ENCODE results near the gene ERICH3.

The ERICH3 gene

DNA sequence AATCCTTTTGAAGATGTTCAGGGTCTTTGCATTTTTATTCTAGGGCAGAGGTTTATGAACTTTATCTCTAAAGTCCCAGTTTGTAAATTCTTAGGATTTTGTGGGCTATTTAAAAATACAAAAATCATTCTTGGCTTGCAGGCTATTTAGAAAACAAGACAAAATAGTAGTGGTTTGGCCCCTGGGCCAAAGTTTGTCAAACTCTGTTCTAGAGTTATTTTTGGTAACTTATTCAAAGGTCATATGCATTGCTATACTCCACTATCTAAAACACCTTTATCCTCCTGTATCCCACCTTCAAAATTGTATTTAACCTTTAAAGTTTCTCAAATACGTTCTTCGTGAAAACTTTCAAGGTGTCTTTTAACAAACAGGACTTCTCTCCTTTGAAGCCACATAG lies 85.7 kb downstream of the ERICH3 start:
- no peak for DNase-seq (ENCODE audit: low spot score)

DNA sequence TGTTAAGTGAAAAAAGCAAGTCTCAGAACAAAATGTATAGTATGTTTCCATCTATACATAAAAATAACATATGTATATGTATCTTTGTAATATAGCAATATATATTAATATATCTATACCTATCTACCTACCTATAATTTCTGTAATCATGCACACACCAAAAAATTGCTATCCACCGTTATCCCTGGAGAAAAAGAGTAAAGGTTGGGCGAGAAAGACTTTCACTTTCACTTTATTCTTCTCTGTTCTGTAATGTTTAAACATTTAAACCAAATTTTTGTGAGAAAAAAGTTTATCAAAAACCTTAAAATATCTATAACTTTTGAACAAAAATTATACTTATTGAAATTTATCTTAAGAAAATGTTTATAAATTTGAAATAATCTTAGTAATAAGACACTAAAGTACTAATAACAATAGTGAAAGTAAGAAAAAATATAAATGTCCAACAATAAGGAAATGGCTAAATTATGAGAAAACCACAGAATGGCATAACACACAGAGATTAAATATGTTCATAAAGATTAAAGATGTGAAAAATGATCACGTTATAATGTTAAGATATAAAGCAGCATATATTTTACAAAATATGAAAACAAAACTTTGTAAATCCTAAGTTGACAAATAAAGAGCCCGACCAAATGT lies 87.2 kb downstream of the ERICH3 start:
- DNase-seq (ENCODE audit: low spot score) = no peak

DNA sequence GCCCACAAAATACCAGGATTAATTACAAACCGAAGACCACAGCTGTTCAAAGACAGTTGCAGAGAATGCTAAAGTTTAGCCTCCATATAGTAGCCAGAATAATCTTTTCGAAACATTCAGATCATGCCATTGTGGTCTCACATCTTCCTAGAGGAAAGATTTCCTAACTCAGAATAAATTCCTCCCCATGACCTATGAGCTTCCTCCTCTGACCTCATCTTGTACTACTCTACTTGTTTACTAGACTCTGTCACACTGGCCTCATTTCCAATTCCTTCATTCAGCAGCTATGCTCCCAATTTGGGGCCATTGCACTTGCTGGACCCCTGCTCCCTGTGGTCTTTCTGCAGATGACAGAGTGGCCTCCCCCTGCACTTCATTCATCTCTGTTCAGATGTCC lies 89.4 kb downstream of the ERICH3 start:
- DNase-seq (ENCODE audit: low spot score) = no peak

DNA sequence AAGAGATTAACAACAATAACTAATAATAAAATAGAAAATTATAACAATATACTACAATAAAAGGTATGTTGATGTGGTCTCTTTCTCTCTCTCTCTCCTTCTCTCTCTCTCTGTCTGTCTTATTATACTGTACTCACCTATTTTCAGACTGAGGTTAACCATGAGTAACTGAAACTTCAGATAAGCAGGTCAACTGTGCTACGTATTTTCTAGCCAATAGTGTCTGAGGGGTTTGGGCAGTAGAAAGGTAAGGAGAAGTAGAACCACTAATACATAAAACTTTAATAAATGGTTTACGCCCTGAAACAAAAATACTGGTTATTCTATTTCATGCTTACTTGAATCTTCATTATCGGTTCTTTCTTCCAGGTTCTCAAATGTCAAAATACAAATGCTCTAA lies 90.2 kb downstream of the ERICH3 start:
- no peak for DNase-seq (ENCODE audit: low spot score)

DNA sequence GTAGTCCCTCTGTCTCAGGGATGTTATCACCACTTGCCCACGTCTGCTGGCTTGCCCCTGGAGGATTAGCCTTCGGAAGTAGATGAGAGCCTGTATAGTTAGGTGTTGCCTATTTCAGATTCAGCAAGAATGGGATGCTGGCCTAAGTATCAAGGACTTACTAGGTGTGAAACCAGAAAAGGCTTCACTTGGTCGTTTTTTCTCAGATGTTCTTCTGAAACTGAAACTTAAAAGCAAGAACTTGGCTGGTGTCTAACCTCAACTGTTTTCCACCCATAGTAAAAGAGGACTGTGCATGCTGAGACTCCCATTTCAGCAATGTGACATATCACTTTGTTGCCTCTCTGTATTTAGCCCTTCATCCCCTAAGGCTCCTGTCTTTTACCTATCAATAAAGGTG lies 94.2 kb downstream of the ERICH3 start:
- no peak for DNase-seq (ENCODE audit: low spot score)

DNA sequence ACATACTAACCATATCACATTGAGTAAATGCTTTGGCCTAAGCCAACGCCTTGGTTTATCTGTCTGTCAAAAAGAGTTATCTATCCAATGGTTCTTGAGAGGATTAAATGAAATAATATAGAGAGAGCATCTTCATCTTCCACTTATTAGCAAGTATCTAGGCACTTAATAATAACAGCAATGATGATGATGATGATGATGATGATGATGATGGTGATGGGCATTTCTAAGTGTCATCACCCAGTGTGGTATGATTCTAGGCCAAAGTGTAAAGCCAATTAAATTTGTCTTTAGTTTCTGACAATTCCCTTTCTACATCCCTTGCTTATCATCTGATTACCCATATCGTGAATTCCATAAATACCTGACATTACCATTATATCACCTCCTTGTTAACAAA lies 95.5 kb downstream of the ERICH3 start:
- no peak for DNase-seq (ENCODE audit: low spot score)

DNA sequence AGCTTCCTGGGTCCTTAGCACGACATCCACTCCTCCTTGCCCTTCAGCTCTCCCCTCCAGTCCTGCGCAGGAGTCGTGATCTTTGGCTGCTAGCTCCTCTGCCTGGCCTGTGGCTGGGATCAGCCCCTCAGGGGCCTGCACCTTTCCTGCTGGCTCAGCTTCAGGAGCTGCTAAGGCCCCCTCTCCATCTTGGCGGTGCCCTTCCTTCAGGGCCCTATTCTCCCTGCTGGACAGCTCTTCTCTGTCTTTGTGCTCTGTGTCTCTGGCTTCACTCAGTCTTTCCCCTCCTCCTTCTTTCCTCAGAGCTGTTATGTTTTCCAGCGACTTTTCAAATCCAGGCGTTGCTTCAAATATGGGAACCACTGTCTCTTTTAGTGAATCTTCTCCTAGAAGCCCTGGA lies 101.7 kb downstream of the ERICH3 start:
- DNase-seq (ENCODE audit: low spot score) = no peak

DNA sequence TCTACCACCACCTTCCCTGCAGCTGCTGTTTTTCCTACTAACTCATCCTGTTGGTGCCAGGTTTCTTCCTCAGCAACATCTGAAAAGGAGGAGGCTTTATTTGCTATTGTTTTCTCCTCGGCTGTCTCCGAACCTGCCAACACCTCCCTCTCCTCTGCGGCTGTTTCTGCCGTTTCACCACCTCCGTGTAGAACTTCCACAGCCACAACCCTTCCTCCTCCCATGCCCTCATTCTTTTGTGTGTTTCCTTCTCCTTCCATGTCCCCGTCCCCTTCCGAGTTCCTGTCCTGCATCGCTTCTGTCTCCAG lies 102.1 kb downstream of the ERICH3 start:
- no peak for DNase-seq (ENCODE audit: low spot score)

DNA sequence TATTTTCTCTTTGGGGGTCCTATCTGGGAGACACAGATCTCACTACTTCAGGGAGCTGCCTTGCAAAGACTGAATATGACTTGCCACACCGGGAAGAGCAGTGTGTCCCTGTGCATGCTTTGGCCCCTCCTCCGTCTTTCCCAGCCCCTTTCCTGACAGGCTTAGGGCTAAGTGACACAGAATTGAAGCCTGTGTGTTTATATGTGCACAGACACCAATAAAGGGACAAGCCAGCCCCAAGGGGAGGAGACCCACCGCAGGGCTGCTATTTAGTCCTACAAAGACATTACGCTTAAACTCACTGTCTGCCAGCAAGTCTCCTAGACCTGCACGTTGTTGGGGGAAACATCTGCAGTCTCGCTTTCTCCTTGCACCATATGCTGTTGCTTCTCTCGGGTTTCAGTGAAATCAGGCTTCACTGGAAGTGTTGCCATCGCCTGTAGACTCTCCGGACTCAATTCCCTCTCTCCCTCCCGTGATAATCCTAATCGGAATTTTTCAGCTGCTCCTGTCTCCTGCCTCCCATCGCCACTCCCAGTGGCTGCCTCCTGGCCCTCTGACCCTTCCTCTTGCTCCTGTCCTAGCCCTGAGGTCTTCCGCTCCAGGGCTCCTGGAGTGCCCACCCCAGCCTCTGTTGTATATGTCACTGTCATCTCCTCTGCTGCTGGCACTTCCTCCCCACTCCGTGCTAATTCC lies 102.6 kb downstream of the ERICH3 start:
- DNase-seq (ENCODE audit: low spot score) = no peak

DNA sequence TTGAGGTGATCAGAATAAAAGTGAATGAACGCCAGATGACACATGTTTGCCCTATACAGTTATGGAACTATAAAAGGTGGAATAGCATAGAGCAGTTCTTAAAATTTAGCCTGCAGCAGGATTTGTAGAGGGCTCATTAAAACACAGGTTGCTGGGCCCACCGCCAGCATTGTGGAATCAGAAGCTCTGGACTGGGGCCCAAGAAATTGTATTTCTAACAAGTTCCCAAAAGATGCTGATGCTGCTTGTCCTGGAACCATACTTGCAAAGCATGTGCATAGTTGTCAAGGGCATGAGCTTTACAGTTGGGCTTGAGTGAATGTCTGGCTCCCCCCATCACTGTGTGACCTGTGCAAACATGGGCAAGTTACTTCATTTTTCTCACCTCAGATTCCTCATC lies 123.7 kb downstream of the ERICH3 start:
- DNase-seq (ENCODE audit: low spot score) = no peak

DNA sequence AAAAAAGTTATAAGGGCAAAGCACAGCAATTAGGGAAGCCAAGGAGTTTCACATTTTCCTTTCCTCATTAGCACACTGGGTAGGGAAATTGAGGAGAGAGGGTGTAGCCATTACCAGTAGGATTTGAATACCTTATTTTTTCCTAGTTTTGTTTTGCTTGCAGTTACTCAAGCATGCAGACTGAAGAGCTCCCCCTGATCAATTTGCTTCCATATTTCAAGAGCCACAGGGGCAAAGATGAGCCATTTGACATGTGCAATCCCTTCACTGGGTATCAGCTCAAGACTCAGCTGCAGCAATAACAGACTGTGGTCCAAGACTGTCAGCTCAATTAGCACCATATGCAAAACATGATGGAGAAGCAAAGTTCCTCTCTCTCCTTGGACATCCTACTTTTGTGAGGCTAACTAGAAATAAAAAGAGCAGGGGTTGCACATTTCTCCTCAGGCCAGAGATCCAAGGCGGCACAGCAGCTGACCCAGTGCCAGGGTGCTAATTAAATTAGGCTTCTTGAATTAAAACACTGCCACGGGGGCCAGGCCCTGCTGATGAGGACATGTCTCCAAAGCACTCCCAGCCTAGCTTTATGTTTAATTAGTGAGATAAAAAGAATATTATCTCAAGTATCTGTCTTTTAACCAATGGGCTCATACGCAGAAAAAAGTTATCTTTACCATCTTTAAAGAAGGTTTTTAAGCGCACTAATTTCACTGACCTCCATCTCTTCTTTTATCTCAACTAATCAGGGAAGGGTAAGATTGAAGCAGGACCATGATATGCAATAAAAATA lies 124.4 kb downstream of the ERICH3 start:
- DNase-seq (ENCODE audit: low spot score) = no peak

DNA sequence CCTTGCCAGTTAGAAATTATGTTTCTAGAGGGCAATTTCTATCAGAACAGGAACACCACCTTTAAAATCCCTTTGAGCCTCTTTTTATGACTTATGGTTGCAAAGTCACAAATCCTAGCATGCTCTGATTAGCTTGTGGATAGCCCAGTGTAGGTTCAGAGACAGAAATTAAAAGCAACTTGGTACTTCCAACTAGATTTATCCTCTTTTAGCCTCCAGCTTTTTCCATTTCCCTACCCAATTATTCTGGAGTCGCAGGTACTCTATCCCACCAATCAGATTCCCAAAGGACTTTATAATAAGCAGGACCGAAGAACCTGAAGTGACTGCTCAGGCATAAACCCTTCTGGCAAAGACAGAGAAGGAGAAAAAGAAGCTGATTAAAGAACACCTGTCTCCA lies 127.8 kb downstream of the ERICH3 start:
- no peak for DNase-seq (ENCODE audit: low spot score)

DNA sequence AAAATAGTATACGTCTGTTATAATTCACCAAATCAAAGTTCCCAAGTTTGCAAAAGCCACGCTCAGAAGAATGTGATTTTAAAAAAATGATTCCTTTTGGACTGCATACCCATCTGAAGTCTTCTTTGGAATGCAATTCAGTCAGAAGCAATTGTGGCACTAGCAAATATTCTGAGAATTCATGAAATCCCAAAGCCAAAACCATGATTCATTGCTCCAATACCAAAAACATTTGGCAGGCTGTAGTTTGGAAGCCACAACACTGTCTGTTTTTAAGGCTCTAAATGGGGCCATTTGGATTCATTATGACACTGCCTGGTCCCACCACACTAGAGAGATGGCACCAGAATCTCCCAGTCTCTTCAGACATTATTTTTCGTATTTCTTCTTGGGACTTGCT lies 139.4 kb downstream of the ERICH3 start:
- DNase-seq (ENCODE audit: low spot score) = no peak

DNA sequence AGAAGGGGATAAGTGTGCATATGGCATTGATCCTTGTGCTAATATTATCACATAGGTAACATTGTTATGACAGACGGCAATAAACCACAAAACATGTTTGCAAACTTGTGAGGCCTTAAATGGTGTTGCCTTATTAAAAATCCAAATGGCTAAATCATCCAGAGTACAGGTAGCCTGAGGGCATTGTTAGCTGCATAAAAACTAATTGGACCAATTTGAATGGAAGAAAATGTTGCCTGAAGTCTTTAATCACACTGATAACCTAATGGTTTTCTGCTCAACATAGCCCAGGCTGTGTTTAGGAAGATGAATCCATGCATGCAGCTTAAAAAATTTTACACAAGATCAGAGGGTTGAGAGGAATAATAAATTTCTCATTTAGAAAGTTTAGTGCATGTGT lies 141.8 kb downstream of the ERICH3 start:
- no peak for DNase-seq (ENCODE audit: low spot score)

DNA sequence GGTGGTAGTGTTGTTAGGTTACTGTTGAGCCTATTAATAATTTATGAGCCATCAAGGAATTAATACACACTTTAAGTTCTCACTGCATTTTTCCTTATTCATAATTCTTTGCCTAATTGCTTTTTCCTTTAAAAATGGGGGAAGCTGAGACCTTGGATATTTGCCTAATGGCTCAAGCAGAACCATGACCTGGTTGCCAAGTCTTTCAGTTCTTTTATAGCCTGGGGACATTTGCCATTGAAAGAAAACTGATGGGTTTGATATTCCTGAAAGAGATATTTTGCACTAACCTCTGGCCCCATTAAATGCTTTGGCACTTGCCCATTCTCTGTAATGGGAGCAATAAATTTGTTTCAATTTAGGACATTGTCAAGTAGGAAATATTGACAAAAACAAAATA lies 142.7 kb downstream of the ERICH3 start:
- DNase-seq (ENCODE audit: low spot score) = no peak

DNA sequence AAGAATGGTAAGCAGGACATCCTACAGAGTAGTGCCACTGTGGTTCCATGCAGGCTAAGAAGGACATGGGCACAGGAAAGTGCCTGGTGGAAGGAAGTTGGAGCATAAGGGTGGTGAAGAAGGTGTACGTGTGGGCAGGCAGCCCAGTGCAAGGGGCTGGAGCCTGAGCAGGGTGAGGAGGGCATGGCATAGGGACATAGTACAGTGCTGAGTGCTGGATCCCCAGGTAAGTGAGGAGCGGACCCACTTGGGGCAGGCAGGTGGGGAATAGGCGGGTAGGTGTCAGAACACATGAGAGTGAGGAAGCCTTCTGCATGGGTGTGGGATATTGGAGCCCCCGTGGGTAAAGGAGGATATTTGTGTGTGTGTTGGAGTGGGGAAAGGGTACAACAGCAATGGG lies 145.5 kb downstream of the ERICH3 start:
- DNase-seq (ENCODE audit: low spot score) = no peak

DNA sequence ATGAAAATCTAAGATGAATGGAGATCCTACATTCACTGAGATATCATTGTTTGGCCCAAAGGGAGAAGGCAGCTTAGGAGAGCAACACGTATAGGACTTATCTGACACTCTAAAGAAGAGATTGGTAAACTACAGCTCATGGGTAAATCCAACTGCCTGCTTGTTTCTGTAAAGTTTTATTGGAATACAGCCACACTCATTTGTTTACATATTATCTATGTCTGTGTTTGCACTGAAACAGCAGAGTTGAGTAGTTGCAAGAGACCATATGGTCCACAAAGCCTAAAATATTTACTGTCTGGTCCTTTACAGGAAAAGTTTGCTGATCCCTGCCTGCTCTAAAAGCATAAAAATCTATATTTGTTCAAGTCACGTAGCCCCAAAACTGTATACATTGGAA lies 146.9 kb downstream of the ERICH3 start:
- DNase-seq (ENCODE audit: low spot score) = no peak

DNA sequence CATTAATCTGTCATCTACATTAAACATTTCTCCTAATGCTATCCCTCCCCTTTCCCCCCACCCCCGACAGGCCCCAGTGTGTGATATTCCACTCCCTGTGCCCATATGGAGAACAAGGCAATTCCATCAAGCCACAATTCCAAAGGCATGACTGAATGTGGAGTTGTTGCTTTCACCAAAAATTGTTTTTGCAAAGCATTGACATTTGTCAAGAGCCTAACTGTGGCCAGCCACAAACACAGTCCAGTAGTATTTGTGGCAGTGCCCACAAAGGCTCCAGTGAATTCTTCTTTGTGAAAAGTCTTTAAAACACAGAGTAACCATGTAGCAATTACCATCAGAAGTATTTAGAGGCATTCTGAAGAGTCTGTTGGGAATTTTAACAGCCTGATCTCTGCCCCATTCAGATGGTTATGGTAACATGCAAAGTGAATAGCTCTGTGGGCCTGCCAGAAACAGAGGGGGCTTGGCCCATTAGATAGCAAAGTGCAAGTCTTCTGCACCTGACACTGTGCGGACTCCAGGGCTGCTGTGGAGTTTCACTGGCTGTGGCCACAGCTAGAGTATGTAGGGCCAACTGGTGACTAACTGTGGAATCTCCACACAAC lies 149.6 kb downstream of the ERICH3 start:
- DNase-seq (ENCODE audit: low spot score) = no peak

DNA sequence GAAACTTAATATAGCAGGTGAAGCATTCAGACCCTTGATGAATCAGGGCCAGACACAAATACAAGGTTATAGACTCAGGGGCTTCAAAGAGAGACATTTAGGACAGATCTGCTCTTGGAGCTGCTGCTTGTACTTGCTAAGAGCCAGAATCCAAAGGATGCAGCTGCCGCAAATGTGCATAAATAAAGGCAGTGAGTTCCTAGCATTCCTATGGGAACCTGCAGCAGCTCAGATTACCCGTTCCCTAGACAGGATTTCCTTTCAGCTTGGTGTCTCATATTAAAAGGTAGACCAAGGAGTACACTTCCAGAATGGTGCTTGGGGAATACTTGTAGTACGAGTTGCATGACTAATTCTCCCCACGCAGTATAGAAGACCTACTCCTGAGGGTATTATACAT lies 151.4 kb downstream of the ERICH3 start:
- DNase-seq (ENCODE audit: low spot score) = no peak
